HEK293 (cell line): ENCODE results near the gene PDP2.

Experiments used
- CTCF ChIA-PET: fragments of 350-600 bp; formaldehyde crosslinking; extraction: SDS; loops from one replicate; lab custom pipeline; 2021; ENCODE audit warnings: antibody characterized with exemption; lab: Yijun Ruan, JAX
- POLR2A ChIA-PET: fragments of 300-600 bp; formaldehyde crosslinking; extraction: SDS; loops from one replicate; lab custom pipeline; 2020; ENCODE audit warnings: antibody characterized with exemption, inconsistent platforms; lab: Yijun Ruan, JAX
- H3K27ac ChIP-seq: fragments of 200-500 bp; sonication (Bioruptor generic); 2 replicates; pipeline ENCODE4 v1.5.1; 2014; ENCODE audit warnings: low read depth, low read length, control low read depth, inconsistent platforms; ENCODE audit errors: extremely low read depth
- H3K36me3 ChIP-seq, 2 experiments: fragments of 200-500 bp in 1 of 2; sonication (Bioruptor generic) in 1 of 2; 1 replicate in 1 of 2; 2 replicates in 1 of 2; pipeline ENCODE4 v1.5.1; 2014 to 2017; ENCODE audit warnings: inconsistent platforms in 2 of 2, low read length in 2 of 2; ENCODE audit not compliant: control insufficient read depth in 2 of 2, insufficient read depth in 1 of 2
- H3K4me1 ChIP-seq: fragments of 200-500 bp; sonication (Bioruptor generic); 2 replicates; pipeline ENCODE4 v1.5.1; 2014; ENCODE audit warnings: mild to moderate bottlenecking, low read length, inconsistent platforms; ENCODE audit not compliant: control insufficient read depth, insufficient read depth
- H3K4me3 ChIP-seq: 2 replicates; pipeline ENCODE4 v1.5.1; 2011; ENCODE audit warnings: low read depth, mild to moderate bottlenecking, control low read depth, low read length, moderate library complexity
- H3K9me3 ChIP-seq: fragments of 200-500 bp; sonication (Bioruptor generic); 2 replicates; pipeline ENCODE4 v1.5.1; 2014; ENCODE audit warnings: low read depth, low read length, inconsistent platforms; ENCODE audit not compliant: control insufficient read depth, insufficient read depth
- EGR2 ChIP-seq: fragments of 450-650 bp; formaldehyde crosslinking; IDR thresholded peaks from 2 replicates; pipeline ENCODE4 v1.5.1; 2016; ENCODE audit warnings: low read depth, missing biosample characterization, missing genetic modification characterization
- GLIS2 ChIP-seq: fragments of 450-650 bp; formaldehyde crosslinking; IDR thresholded peaks from 2 replicates; pipeline ENCODE4 v1.5.1; 2016; ENCODE audit warnings: missing biosample characterization, missing genetic modification characterization
- KLF1 ChIP-seq: fragments of 450-650 bp; formaldehyde crosslinking; IDR thresholded peaks from 2 replicates; pipeline ENCODE4 v1.5.1; 2016; ENCODE audit warnings: missing biosample characterization, missing genetic modification characterization
- KLF16 ChIP-seq: fragments of 450-650 bp; formaldehyde crosslinking; IDR thresholded peaks from 2 replicates; pipeline ENCODE4 v1.5.1; 2017; ENCODE audit warnings: missing biosample characterization, missing genetic modification characterization
- TRIM28 ChIP-seq: IDR thresholded peaks from 2 replicates; pipeline ENCODE4 v1.6.1; 2011; ENCODE audit warnings: low read length, control low read depth, borderline replicate concordance
- WT1 ChIP-seq: fragments of 450-650 bp; formaldehyde crosslinking; IDR thresholded peaks from 2 replicates; pipeline ENCODE4 v1.5.1; 2016; ENCODE audit warnings: missing biosample characterization, missing genetic modification characterization
- YY2 ChIP-seq: fragments of 450-650 bp; formaldehyde crosslinking; IDR thresholded peaks from 2 replicates; pipeline ENCODE4 v1.5.1; 2016; ENCODE audit warnings: missing biosample characterization, missing genetic modification characterization
- ZBTB6 ChIP-seq: fragments of 450-650 bp; formaldehyde crosslinking; IDR thresholded peaks from 2 replicates; pipeline ENCODE4 v1.5.1; 2017; ENCODE audit warnings: missing biosample characterization, missing genetic modification characterization
- ZFHX2 ChIP-seq: fragments of 450-650 bp; formaldehyde crosslinking; conservative IDR thresholded peaks from 2 replicates; pipeline ENCODE4 v1.5.1; 2016; ENCODE audit warnings: missing biosample characterization, missing genetic modification characterization
- ZNF10 ChIP-seq: fragments of 450-650 bp; formaldehyde crosslinking; IDR thresholded peaks from 2 replicates; pipeline ENCODE4 v1.5.1; 2017; ENCODE audit warnings: missing biosample characterization, missing genetic modification characterization
- ZNF112 ChIP-seq: fragments of 450-650 bp; formaldehyde crosslinking; IDR thresholded peaks from 2 replicates; pipeline ENCODE4 v1.5.0; 2017; ENCODE audit warnings: missing biosample characterization, missing genetic modification characterization
- ZNF132 ChIP-seq: fragments of 450-650 bp; formaldehyde crosslinking; IDR thresholded peaks from 2 replicates; pipeline ENCODE4 v1.5.1; 2017; ENCODE audit warnings: missing biosample characterization, missing genetic modification characterization, borderline replicate concordance
- ZNF175 ChIP-seq: fragments of 450-650 bp; formaldehyde crosslinking; IDR thresholded peaks from 2 replicates; pipeline ENCODE4 v1.5.1; 2016; ENCODE audit warnings: missing biosample characterization, missing genetic modification characterization
- ZNF2 ChIP-seq: fragments of 450-650 bp; formaldehyde crosslinking; IDR thresholded peaks from 2 replicates; pipeline ENCODE4 v1.5.1; 2016; ENCODE audit warnings: missing biosample characterization, missing genetic modification characterization
- ZNF335 ChIP-seq: fragments of 450-650 bp; formaldehyde crosslinking; conservative IDR thresholded peaks from 2 replicates; pipeline ENCODE4 v1.5.1; 2016; ENCODE audit warnings: missing biosample characterization, missing genetic modification characterization
- ZNF398 ChIP-seq: fragments of 450-650 bp; formaldehyde crosslinking; IDR thresholded peaks from 2 replicates; pipeline ENCODE4 v1.5.1; 2017; ENCODE audit warnings: missing biosample characterization, missing genetic modification characterization
- ZNF404 ChIP-seq: fragments of 450-650 bp; formaldehyde crosslinking; IDR thresholded peaks from 2 replicates; pipeline ENCODE4 v1.5.1; 2017; ENCODE audit warnings: missing biosample characterization, missing genetic modification characterization
- ZNF513 ChIP-seq: fragments of 450-650 bp; IDR thresholded peaks from 2 replicates; pipeline ENCODE4 v1.5.1; 2018; ENCODE audit warnings: missing biosample characterization, missing genetic modification characterization
- ZNF521 ChIP-seq: fragments of 450-650 bp; formaldehyde crosslinking; IDR thresholded peaks from 2 replicates; pipeline ENCODE4 v1.5.1; 2017; ENCODE audit warnings: missing biosample characterization, mild to moderate bottlenecking, missing genetic modification characterization
- ZNF549 ChIP-seq: fragments of 450-650 bp; IDR thresholded peaks from 2 replicates; pipeline ENCODE4 v1.5.1; 2018; ENCODE audit warnings: missing biosample characterization, missing genetic modification characterization, mild to moderate bottlenecking, inconsistent platforms, moderate library complexity
- ZNF629 ChIP-seq: fragments of 450-650 bp; formaldehyde crosslinking; IDR thresholded peaks from 2 replicates; pipeline ENCODE4 v1.5.1; 2017; ENCODE audit warnings: missing biosample characterization, missing genetic modification characterization
- ZNF660 ChIP-seq: fragments of 450-650 bp; IDR thresholded peaks from 2 replicates; pipeline ENCODE4 v1.5.1; 2018; ENCODE audit warnings: missing biosample characterization, mild to moderate bottlenecking, missing genetic modification characterization
- ZNF692 ChIP-seq: fragments of 450-650 bp; formaldehyde crosslinking; IDR thresholded peaks from 2 replicates; pipeline ENCODE4 v1.5.1; 2016; ENCODE audit warnings: missing biosample characterization, missing genetic modification characterization
- TF ChIP-seq, protein P1 (sequence below): fragments of 450-650 bp; formaldehyde crosslinking; IDR thresholded peaks from 2 replicates; pipeline ENCODE4 v1.5.1; 2016; ENCODE audit warnings: missing biosample characterization, missing genetic modification characterization
- TF ChIP-seq, protein P2 (sequence below): fragments of 450-650 bp; formaldehyde crosslinking; conservative IDR thresholded peaks from 2 replicates; pipeline ENCODE4 v1.5.1; 2016; ENCODE audit warnings: low read depth, missing biosample characterization, missing genetic modification characterization

The PDP2 gene

GRCh38 chr16:66872943-66873684, 7.2 kb upstream of the PDP2 start (continued):
- TF ChIP-seq, protein P1, sequence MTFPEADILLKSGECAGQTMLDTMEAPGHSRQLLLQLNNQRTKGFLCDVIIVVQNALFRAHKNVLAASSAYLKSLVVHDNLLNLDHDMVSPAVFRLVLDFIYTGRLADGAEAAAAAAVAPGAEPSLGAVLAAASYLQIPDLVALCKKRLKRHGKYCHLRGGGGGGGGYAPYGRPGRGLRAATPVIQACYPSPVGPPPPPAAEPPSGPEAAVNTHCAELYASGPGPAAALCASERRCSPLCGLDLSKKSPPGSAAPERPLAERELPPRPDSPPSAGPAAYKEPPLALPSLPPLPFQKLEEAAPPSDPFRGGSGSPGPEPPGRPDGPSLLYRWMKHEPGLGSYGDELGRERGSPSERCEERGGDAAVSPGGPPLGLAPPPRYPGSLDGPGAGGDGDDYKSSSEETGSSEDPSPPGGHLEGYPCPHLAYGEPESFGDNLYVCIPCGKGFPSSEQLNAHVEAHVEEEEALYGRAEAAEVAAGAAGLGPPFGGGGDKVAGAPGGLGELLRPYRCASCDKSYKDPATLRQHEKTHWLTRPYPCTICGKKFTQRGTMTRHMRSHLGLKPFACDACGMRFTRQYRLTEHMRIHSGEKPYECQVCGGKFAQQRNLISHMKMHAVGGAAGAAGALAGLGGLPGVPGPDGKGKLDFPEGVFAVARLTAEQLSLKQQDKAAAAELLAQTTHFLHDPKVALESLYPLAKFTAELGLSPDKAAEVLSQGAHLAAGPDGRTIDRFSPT, result peak; percentile 26; the same call in 1 of the 2 replicates
- TF ChIP-seq ZNF660 (tag by site-specific recombination) (peak; percentile 96), EGR2 (peak; percentile 71), KLF1 (tag by site-specific recombination) (peak; percentile 25; the same call in 1 of the 2 replicates), GLIS2 (tag by site-specific recombination) (peak; percentile 67), ZNF398 (tag by site-specific recombination) (peak; percentile 57), ZNF10 (tag by site-specific recombination) (peak; percentile 53; the same call in 1 of the 2 replicates), ZNF692 (tag by site-specific recombination) (peak; percentile 82), ZNF404 (no peak), TRIM28 (peak; percentile 76; the same call in 1 of the 2 replicates), ZFHX2 (tag by site-specific recombination) (peak; percentile 90), ZNF335 (tag by site-specific recombination) (peak; percentile 65), KLF16 (tag by site-specific recombination) (peak; percentile 86), ZNF513 (peak; percentile 70)
- TF ChIP-seq, protein P2, sequence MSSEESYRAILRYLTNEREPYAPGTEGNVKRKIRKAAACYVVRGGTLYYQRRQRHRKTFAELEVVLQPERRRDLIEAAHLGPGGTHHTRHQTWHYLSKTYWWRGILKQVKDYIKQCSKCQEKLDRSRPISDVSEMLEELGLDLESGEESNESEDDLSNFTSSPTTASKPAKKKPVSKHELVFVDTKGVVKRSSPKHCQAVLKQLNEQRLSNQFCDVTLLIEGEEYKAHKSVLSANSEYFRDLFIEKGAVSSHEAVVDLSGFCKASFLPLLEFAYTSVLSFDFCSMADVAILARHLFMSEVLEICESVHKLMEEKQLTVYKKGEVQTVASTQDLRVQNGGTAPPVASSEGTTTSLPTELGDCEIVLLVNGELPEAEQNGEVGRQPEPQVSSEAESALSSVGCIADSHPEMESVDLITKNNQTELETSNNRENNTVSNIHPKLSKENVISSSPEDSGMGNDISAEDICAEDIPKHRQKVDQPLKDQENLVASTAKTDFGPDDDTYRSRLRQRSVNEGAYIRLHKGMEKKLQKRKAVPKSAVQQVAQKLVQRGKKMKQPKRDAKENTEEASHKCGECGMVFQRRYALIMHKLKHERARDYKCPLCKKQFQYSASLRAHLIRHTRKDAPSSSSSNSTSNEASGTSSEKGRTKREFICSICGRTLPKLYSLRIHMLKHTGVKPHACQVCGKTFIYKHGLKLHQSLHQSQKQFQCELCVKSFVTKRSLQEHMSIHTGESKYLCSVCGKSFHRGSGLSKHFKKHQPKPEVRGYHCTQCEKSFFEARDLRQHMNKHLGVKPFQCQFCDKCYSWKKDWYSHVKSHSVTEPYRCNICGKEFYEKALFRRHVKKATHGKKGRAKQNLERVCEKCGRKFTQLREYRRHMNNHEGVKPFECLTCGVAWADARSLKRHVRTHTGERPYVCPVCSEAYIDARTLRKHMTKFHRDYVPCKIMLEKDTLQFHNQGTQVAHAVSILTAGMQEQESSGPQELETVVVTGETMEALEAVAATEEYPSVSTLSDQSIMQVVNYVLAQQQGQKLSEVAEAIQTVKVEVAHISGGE (tag by site-specific recombination), result peak; percentile 50; the same call in 1 of the 2 replicates

DNA sequence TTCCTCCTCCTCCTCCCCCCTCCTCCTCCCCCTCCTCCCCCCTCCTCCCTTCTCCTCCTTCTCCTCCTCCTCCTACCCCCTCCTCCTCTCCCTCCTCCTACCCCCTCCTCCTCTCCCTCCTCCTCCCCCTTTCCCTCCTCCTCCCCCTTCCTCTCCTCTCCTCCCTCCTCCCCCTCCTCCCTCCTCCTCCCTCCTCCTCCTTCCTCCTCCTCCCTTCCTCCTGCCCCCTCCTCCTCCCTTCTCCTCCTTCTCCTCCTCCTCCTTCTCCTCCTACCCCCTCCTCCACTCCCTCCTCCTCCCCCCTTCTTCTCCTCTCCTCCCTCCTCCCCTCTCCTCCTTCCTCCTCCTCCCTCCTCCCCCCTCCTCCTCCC, 6.6 kb upstream of the PDP2 start:
- Histone ChIP-seq H3K27ac (no peak overlapping the region), H3K4me1 (no peaks in the 10 kb centered on the region), H3K36me3 (no peaks in the 10 kb centered on the region), H3K9me3 (no peaks in the 10 kb centered on the region), H3K4me3 (no peak overlapping the region)
- ChIA-PET CTCF (interaction anchor here (1.1 to 7.5 kb wide), 17 partner anchors 8 to 215 kb away, joined by 3 to 74 read pairs (median 4); partner anchors contain the start of gene NAE1), POLR2A (interaction anchor here (0.8 to 1.3 kb wide), 7 partner anchors 43 to 177 kb away, joined by 3 to 13 read pairs (median 4); partner anchors contain the start of genes CIAO2B, CMTM4 and NAE1)
- no peak for TF ChIP-seq ZBTB6 (tag by site-specific recombination)
- no peak for TF ChIP-seq ZNF549 (tag by site-specific recombination)
- no peak for TF ChIP-seq ZNF112 (tag by site-specific recombination)
- TF ChIP-seq ZNF521 (tag by site-specific recombination), result no peak
- no peak for TF ChIP-seq ZNF175 (tag by site-specific recombination)
- no peak for TF ChIP-seq ZNF132 (tag by site-specific recombination)
- TF ChIP-seq ZNF2 (tag by site-specific recombination), result no peak
- TF ChIP-seq WT1 (tag by site-specific recombination), result no peak
- TF ChIP-seq ZNF629 (tag by site-specific recombination), result no peak
- no peak for TF ChIP-seq YY2 (tag by site-specific recombination)
